Thyroid gland (tissue), 4 donors: Measurements from ENCODE around the gene SIN3B. TPM values are rescaled to one million over a fixed set of nuclear protein-coding genes. Genes with fewer than 3 reads are reported as not detected.

ENCODE experiments used
- DNase-seq, 2 donors: peaks; one replicate each; pipeline ENCODE4 v3.0.0-alpha.2; 2019
- H3K27ac ChIP-seq, 3 donors: fragments of 200-600 bp; sonication (generic); 1 replicate in 2 of 3; 2 replicates in 1 of 3; pipeline ENCODE4 v1.5.1; 2016 to 2019; ENCODE audit warnings: mild to moderate bottlenecking in 1 of 3, moderate library complexity in 1 of 3
- H3K27me3 ChIP-seq: fragments of 200-600 bp; sonication (generic); one replicate; pipeline ENCODE4 v1.5.1; 2019
- H3K36me3 ChIP-seq, 2 donors: fragments of 200-600 bp; sonication (generic); one replicate each; pipeline ENCODE4 v1.5.1; 2016 to 2019
- H3K4me1 ChIP-seq, 2 donors: fragments of 200-600 bp; sonication (generic); one replicate each; pipeline ENCODE4 v1.5.1; 2017 to 2019
- H3K4me3 ChIP-seq, 3 donors: fragments of 200-600 bp; sonication (generic); replicated peaks in 1 of 3; 1 replicate in 2 of 3; 2 replicates in 1 of 3; pipeline ENCODE4 v1.5.1; 2016; ENCODE audit warnings: mild to moderate bottlenecking in 1 of 3
- H3K9me3 ChIP-seq: fragments of 200-600 bp; sonication (generic); one replicate; pipeline ENCODE4 v1.5.1; 2017
- CTCF ChIP-seq, 6 experiments: fragments of 200-600 bp in 3 of 6; fragments of 450-650 bp in 3 of 6; sonication (generic) in 3 of 6; IDR thresholded peaks; one replicate each; pipeline ENCODE4 v1.5.1; 2016 to 2019; ENCODE audit warnings: antibody characterized with exemption in 6 of 6, mild to moderate bottlenecking in 2 of 6, inconsistent platforms in 1 of 6, moderate library complexity in 1 of 6
- POLR2A ChIP-seq, 2 donors: fragments of 450-650 bp; IDR thresholded peaks; one replicate each; pipeline ENCODE4 v1.6.1; 2017; ENCODE audit warnings: antibody characterized with exemption in 2 of 2, mild to moderate bottlenecking in 2 of 2, moderate library complexity in 1 of 2
- WGBS, 2 donors: methylation state at CpG; one replicate each; pipeline ENCODE4 v1.1.5; 2017; 5-methylcytosine and 5-hydroxymethylcytosine counted together
- intact Hi-C: fragments of 100-400 bp; cut with DNase I; formaldehyde crosslinking; loops from one replicate; pipeline ENCODE4 v1.15.1; 2023
- total RNA-seq, 4 donors: library from RNA; depleted of rRNA; stranded (reverse); fragments of >200 nt; gene quantifications; one replicate each; pipeline ENCODE4 v1.2.3, GENCODE V29; 2016

Gene SIN3B
- total RNA-seq, 4 donors from 2014 or later: 33.6 to 65.9 (median 47.6) TPM

- no peaks in the 10 kb centered on the region for H3K36me3 ChIP-seq
- no peaks in the 10 kb centered on the region for H3K27me3 ChIP-seq
- no peak overlapping the region for H3K27ac ChIP-seq
- TF ChIP-seq POLR2A (IDR thresholded peaks at IDR 0.05) (no peak), CTCF (IDR thresholded peaks at IDR 0.05) (no peak)
- H3K4me1 ChIP-seq: no peaks in the 10 kb centered on the region
- DNase-seq: no peak
- H3K4me3 ChIP-seq: no peak overlapping the region
- H3K9me3 ChIP-seq: no peaks in the 10 kb centered on the region
- 91% methylated on average over 22 to 24 of the region's 31 CpGs for WGBS, 2 donors
- intact Hi-C loops: no loop called here
Measured at GRCh38 chr19:16807549-16808284, 21.5 kb upstream of the SIN3B start.

GRCh38 chr19:16814526-16815100 is 14.6 kb upstream of the SIN3B start:
- 20 to 23% methylated on average over 1 of the region's 1 CpG for WGBS, 2 donors

GRCh38 chr19:16820056-16820455 is 9.1 kb upstream of the SIN3B start:
- TF ChIP-seq POLR2A (IDR thresholded peaks at IDR 0.05) (no peak), CTCF (IDR thresholded peaks at IDR 0.05) (no peak)
- Histone ChIP-seq H3K27me3 (no peaks in the 10 kb centered on the region), H3K4me3 (no peak overlapping the region), H3K4me1 (peaks cover 4 to 10% of the 10 kb centered on the region in 2 donors), H3K9me3 (no peaks in the 10 kb centered on the region), H3K36me3 (no peaks in the 10 kb centered on the region), H3K27ac (no peak overlapping the region)
- intact Hi-C loops: no loop called here
- 45 to 67% methylated on average over 1 of the region's 1 CpG for WGBS, 2 donors
- no peak for DNase-seq

More at GRCh38 chr19:16814526-16815100, 14.6 kb upstream of the SIN3B start:
- no peaks in the 10 kb centered on the region for H3K4me1 ChIP-seq
- H3K9me3 ChIP-seq: no peaks in the 10 kb centered on the region
- no peaks in the 10 kb centered on the region for H3K27me3 ChIP-seq
- intact Hi-C loops: no loop called here
- no peak for DNase-seq
- no peaks in the 10 kb centered on the region for H3K36me3 ChIP-seq
- no peak overlapping the region for H3K4me3 ChIP-seq
- no peak overlapping the region for H3K27ac ChIP-seq
- TF ChIP-seq CTCF (IDR thresholded peaks at IDR 0.05): no peak
- no peak for TF ChIP-seq POLR2A (IDR thresholded peaks at IDR 0.05)

GRCh38 chr19:16821081-16821480 is 8.1 kb upstream of the SIN3B start:
- no peak overlapping the region for H3K27ac ChIP-seq
- H3K4me1 ChIP-seq: peaks cover 10 to 20% of the 10 kb centered on the region in 2 donors
- H3K4me3 ChIP-seq: no peak overlapping the region
- no peak for DNase-seq
- WGBS, 2 donors: 80% methylated on average over 7 of the region's 7 CpGs
- no peaks in the 10 kb centered on the region for H3K27me3 ChIP-seq
- intact Hi-C loops: no loop called here
- no peaks in the 10 kb centered on the region for H3K36me3 ChIP-seq
- no peaks in the 10 kb centered on the region for H3K9me3 ChIP-seq
- TF ChIP-seq CTCF (IDR thresholded peaks at IDR 0.05) (no peak), POLR2A (IDR thresholded peaks at IDR 0.05) (no peak)

- WGBS, 2 donors: 92 to 94% methylated on average over 8 of the region's 8 CpGs
- TF ChIP-seq CTCF (IDR thresholded peaks at IDR 0.05): no peak
- TF ChIP-seq POLR2A (IDR thresholded peaks at IDR 0.05): no peak
- Histone ChIP-seq H3K27ac (peak overlapping the region in 1 of 3 donors; percentile 24), H3K4me1 (peaks cover 10 to 21% of the 10 kb centered on the region in 2 donors), H3K4me3 (no peak overlapping the region), H3K27me3 (no peaks in the 10 kb centered on the region), H3K36me3 (no peaks in the 10 kb centered on the region), H3K9me3 (no peaks in the 10 kb centered on the region)
- intact Hi-C loops: no loop called here
- DNase-seq: no peak
Measured at GRCh38 chr19:16822648-16823047, 6.5 kb upstream of the SIN3B start.
